ENCODE measurements around the gene PERCC1.

Gene PERCC1

GRCh38 chr16:1413684-1414531, 17.0 kb upstream of the PERCC1 start:
- no peak for DNase-seq

DNA sequence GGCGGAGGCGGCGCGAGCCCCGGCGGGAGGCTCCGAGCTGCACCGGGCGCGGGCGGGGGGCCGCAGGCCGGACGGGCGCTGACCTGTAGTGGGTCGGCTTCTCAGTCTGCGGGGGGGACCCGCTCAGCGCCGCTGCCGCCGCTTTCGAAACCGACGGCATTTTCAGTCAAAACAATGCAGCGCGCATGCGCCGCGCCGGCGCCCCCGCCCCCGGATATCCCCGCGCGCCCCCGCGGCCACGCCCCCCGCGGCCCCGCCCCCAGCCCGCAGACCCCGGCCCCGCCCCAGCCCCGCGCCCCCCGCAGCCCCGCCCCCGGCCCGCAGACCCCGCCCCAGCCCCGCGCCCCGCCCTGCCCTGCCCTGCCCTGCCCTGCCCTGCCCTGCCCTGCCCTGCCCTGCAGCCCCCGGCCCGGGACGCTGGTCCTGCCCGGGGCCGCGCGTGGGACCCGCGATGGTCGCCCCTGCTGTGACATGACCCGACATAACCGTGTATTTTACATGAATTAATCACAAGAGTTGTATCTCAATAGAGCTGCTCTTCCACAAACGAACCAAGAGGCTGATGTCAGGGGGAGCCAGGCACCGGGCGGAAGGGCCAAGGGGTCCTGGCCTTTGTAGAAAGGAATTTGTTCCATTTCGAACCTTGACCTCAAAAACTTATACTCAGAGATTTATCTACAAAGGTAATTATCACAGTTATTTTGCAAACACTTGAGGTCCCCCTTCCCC, 16.2 kb upstream of the PERCC1 start, which contains the start of gene UNKL:
Gene UNKL (minus strand): TSS at position 173 of the 729 bp plus-strand sequence. CDS start 13 bp downstream, at position 160.
- no peak for DNase-seq

DNA sequence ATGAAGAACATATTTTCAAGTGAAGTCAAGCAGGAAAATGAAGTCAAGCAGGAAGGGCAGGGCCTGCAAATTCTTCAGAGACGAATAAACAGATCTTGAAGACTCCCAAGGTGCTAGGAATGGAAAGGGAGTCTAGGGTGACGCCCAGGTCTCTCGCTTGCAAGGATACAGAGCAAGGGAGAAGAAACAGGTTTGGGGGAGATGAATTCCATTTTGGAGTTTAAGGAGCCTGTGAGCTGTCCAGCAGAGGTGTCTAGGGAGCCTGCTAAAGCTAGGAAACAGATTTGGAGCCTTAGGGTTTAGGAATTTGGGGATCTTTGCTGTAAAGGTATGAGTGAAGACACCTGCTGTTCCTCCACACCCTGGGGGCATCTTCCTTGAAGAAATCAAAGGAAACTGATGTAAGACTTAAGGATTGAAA, 14.3 kb upstream of the PERCC1 start:
- no peak for DNase-seq

- DNase-seq, result no peak
Observed at GRCh38 chr16:1420111-1420539, 10.8 kb upstream of the PERCC1 start.

GRCh38 chr16:1422076-1422475, 8.8 kb upstream of the PERCC1 start:
- DNase-seq, result no peak

DNA sequence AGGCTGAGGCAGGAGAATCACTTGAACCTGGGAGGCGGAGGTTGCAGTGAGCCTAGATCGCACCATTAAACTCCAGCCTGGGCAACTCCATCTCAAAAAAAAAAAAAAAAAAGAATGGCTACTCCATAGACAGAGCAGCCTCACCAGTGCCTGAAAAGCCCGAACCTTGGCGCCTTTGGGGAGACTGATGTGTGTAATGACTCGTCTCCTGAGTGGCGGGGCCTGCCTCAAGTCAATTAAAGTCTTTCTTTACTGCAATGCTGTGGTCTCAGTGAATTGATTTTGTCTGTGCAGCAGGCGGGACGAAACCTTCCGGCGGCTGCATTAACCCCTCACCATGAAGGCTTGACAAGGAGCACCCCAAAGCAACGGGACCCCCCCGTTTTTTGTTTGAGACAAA, 6.8 kb upstream of the PERCC1 start:
- DNase-seq, result no peak

- no peak for DNase-seq
Observed at GRCh38 chr16:1425616-1426370, 5.1 kb upstream of the PERCC1 start.

GRCh38 chr16:1426734-1427471, 4.0 kb upstream of the PERCC1 start:
- DNase-seq, result no peak

DNA sequence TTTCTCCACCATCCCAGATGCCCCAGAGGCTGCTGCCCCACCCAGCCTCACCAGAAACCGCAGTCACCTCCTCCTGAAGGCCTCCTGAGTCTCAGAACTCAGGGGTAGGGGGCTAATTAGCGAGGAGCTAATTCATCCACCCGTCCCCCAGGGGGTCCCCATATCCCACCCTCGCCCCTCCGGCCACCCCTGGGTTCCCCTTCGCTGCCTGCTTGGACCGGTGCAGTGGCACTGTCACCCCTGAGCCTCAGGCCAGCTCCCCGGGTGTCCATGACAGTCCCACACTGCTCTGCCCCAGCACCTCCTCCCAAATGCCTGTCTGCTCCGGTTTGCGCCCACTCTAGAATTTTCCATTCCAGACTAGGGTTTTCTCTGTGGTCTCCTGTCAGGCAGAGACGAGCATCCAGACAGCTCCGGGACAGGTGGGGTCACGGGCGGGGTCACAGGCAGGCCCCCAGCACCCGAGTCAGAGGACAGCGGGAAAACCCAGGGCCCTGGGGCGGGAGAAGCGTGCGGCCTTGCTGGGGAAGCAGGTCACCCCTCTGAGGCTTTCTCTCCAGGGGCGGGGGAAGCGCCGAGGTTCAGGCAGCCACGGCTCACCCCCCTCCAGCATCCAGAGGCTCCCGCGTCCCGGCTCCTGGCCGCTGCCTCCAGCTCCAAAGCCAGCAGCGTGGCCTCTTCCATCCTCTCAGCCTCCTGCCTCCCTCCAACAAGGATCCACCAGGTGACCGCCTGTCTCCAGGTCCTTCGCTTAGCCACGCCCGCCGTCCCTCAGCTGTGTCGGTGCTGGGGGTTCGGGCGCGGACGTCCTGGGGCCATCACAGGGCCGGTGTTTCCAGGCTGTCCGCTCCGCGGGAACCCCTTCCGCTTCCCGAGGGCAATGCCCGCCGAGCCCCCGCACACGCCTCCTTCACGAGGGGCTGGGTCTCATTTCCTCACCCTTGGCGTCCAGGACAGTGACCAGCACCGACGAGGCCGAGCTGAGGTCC, 3.1 kb upstream of the PERCC1 start:
- DNase-seq, result no peak

DNA sequence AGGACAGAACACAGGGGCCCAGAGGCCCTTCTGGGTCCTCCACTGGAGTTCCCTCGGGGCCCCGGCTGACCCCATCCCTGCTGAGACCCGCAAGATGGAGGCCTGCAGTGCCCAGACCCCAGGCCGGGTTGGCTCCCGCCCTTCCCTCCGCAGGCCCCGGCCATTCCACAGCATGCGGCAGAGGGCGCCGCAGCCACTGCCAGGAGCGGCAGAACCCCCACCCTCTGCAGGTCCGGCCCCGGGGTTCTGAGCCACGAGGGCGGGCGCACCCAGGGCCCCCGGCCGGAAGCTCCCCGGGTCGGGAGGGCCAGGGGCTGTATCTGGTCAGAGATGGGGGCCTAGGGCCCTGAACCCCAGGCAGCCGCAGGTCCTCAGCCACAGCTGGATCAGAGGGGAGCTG, 2.4 kb upstream of the PERCC1 start:
- DNase-seq, result no peak

- no peak for DNase-seq
Observed at GRCh38 chr16:1429012-1429411, 1.9 kb upstream of the PERCC1 start.

DNA sequence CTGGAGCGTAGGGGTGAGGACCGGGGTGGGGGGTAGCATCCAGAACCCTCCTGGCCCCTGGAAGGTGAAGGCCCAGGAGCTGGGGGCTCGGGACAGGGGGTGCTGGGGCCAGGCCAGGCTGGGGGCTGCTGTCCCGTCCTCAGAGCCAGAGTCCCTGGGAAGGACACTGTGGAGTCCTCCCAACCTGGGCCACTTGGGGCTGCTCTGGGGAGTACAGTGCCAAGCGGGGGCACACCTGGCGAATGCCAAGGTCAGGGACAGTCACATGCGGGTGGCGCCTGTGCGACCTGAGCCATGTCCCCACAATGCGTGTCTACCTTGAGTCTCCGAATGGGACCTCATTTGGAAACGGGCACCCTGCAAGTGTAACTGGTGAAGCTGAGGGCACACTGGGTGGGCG, 1.2 kb upstream of the PERCC1 start:
- DNase-seq, result no peak

DNA sequence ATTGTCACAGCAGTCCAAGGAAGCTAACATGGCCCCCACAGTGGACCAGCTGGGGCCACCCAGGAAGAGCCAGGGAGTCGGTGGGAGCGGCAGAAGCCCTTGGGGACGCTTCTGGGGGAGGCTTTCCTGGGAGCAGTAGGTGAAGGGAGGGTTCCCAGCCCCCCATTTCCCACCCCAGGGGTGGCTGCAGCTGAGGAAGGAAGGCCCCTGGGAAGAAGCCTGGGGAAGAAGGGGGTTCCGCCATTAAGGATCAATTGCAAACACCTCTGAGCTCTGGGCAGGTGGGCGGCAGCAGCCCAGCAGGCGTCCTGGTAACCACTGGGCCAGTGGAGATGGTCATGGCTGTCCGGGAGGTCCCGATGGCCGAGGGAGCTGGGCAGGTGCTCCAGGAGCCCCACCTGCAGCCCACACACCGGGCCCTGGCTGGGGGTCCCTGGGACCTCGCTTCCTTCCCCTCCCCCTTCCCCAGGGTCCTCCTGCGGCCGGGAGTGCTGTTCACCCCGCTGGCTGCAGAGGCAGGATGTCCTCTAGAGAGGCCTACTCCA, 592 bp upstream of the PERCC1 start:
- no peak for DNase-seq

DNA sequence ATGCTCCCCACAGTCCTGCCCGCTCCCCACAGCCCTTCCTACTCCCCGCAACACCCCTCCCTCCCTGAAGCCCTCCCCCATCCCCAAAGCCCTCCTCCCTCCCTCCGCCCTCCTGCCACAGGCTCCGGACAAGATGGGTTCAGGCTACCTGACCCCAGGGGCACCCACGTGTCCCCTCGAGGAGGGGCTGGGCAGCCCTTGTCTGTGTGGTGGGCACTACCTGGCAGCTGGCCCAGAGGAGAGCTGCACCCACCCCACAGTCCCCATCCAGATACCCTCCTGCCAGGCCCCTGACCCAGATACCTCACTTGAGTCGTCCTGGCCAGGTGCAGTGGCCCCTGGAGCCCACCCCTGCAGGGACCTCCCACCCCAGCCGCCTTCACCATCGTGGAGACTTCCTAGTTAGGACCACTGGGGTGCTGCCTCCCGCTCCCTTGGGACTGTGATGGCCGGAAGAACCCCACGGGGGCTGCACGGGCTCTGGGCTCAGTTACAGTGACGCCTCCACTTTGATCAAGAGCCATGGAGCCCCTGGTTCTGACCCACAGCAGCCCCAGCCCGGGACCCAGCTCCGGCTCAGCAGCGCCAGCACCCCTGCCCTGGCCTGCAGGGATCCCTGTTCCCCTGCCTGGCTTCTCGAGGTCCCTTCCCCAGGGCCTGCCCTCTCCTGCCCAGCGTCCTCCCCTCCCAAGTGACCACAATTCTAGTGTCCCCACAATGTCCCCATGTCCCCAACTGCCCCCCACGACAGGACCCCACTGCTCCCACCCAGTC, 806 bp downstream of the PERCC1 start:
- DNase-seq, result no peak

- DNase-seq, result no peak
Observed at GRCh38 chr16:1432388-1433262, 1.7 kb downstream of the PERCC1 start.

- no peak for DNase-seq
Observed at GRCh38 chr16:1433263-1433560, 2.3 kb downstream of the PERCC1 start.

DNA sequence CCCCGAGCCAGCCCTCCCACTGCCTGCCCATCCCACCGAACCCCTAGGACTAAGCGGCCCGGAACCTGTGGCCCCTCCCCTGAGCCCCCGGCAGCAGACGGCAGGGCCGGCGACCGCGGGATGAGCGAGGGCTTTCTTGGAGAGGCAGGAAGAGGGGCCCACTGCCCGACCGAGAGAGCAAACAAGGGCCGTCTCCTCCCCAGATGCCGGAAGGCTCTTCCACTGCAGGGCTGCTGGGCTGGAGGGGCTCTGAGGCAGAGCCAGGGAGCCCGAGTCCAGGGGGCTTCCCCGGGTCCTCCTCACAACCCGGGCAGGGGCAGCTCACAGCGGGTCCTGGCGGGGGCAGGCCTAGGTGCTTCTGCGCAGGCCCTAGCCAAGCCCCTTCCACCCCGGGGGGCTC, 2.9 kb downstream of the PERCC1 start:
- DNase-seq, result no peak

DNA sequence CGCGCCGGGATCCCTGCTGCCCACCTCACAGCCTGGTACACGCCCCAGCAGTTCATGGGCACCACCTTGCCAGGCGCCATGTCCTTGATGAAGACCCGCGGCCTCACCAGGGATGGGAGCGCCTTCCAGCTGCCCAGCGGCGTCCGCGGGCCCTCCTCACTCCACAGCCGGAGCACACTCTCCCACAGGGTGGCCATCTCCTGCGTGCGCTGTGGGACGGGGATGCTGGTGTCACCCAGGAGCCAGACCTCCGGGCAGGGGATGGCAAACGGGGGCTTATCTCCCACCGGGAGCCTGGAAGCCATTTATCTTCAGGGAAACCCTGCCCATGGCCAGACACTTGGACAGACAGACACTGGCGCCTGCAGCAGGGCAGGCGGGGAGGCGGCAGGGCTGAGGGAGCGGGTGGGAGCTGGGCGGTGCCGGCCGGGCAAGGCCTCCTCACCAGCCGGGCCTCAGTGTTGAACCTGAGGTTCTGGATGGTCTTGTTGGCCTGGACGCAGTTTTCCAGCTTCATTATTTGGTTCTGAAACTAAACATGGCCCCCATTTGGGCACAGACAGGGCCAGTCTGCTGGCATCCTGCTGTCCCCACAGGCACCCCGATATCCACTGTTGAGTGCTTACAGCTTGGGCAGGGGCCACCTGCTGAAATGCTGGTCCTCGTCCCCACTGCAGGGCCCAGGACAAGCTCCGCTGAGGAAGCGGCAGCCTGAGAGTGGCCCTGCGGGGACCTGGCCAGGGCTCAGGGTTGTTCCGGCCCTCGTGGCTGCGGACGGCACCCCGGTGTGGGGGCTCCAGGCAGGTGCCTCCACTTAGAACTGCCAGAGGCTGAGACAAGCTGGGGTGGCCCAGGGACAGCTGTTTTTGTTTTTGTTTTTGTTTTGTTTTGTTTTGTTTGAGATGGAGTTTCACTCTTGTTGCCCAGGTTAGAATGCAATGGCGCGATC, 4.0 kb downstream of the PERCC1 start:
- DNase-seq, result no peak

Measured in cerebellar nuclear complex (tissue), 1 donor.